ENCODE results near the gene PARP11.

The PARP11 gene

DNA sequence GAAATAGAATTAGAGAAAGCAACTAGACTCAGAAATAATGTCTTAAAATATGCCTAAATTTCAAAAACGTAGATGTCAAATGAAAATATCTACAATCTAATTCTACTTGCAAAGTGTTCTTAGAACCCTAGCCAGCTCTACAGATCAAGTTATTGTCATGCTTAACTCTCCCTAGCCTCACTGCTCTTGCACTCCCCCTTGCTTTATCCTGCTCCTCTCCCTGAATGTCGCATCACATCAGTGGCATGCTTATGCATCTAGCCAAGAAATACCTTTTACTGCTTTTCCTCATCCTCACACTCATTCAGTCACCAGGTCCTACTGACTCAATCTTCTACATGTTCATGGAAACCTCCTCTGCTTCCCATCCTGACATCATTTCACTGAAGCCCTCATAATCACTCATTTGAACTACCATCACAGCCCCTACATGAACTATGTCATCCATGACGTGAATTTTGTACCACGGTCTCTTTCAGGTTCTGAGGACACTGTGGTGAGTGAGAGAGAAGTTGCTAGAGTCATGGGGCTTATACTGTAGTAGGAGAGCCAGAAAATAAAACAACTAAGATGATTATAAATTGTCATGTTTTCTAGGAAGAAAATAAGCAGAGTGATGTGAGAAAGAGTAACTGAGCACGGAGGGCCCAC, 97.7 kb downstream of the PARP11 start:
- H3K36me3 ChIP-seq (ENCODE audit: insufficient read depth, low read length), result no peaks in the 10 kb centered on the region
- H3K27me3 ChIP-seq (ENCODE audit: insufficient read depth, low read length, poor library complexity, severe bottlenecking), result no peaks in the 10 kb centered on the region
- no peaks in the 10 kb centered on the region for H3K9me3 ChIP-seq (ENCODE audit: insufficient read depth, low read depth, low read length)
- no peaks in the 10 kb centered on the region for H4K20me1 ChIP-seq (ENCODE audit: insufficient read depth, low read length, poor library complexity, severe bottlenecking)
- no peaks in the 10 kb centered on the region for H3F3A ChIP-seq (ENCODE audit: low read depth)
- H3K4me3 ChIP-seq (ENCODE audit: low read length, poor library complexity, severe bottlenecking), result no peak overlapping the region
- TF ChIP-seq, protein P1, sequence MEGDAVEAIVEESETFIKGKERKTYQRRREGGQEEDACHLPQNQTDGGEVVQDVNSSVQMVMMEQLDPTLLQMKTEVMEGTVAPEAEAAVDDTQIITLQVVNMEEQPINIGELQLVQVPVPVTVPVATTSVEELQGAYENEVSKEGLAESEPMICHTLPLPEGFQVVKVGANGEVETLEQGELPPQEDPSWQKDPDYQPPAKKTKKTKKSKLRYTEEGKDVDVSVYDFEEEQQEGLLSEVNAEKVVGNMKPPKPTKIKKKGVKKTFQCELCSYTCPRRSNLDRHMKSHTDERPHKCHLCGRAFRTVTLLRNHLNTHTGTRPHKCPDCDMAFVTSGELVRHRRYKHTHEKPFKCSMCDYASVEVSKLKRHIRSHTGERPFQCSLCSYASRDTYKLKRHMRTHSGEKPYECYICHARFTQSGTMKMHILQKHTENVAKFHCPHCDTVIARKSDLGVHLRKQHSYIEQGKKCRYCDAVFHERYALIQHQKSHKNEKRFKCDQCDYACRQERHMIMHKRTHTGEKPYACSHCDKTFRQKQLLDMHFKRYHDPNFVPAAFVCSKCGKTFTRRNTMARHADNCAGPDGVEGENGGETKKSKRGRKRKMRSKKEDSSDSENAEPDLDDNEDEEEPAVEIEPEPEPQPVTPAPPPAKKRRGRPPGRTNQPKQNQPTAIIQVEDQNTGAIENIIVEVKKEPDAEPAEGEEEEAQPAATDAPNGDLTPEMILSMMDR (conservative IDR thresholded peaks at IDR 0.05; ENCODE audit: low read length), result no peak
- TF ChIP-seq EZH2phosphoT487 (IDR thresholded peaks at IDR 0.05; ENCODE audit: borderline replicate concordance), result no peak
- H3K9ac ChIP-seq (ENCODE audit: low read depth, low read length, poor library complexity, severe bottlenecking), result no peak overlapping the region
- no peaks in the 10 kb centered on the region for H3K9me2 ChIP-seq (replicated peaks; ENCODE audit: low read depth, low read length)
- H3K4me2 ChIP-seq (ENCODE audit: low read depth, low read length, poor library complexity, severe bottlenecking), result no peak overlapping the region
- H2AFZ ChIP-seq (ENCODE audit: low read length), result no peak overlapping the region
- H3K4me1 ChIP-seq (ENCODE audit: insufficient read depth, low read length, poor library complexity, severe bottlenecking), result no peaks in the 10 kb centered on the region
- H3K79me2 ChIP-seq (ENCODE audit: insufficient read depth, low read length), result no peaks in the 10 kb centered on the region

DNA sequence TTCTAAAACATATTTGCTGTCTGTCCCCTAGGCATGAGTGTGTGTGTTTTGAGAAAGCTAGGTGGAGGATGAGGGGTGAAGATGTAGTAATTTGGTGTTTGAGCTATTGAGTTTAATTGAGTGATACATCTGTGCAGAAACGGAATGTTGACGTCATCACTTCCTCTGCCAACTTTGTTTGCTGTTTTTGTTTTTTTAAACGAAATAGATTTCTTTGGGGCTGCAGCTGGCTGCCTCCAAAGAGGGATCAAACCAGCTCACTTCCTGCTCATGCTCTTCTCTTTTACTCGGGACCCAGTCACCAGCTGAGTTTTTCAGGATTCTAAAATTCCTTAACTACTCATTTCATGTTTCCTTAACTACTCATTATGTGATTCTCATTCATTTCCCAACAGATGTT, 100.8 kb downstream of the PARP11 start:
- Histone ChIP-seq H2AFZ (ENCODE audit: low read length) (no peak overlapping the region), H3K79me2 (ENCODE audit: insufficient read depth, low read length) (no peaks in the 10 kb centered on the region), H3K9me2 (replicated peaks; ENCODE audit: low read depth, low read length) (no peaks in the 10 kb centered on the region), H3K4me1 (ENCODE audit: insufficient read depth, low read length, poor library complexity, severe bottlenecking) (no peaks in the 10 kb centered on the region), H3K4me3 (ENCODE audit: low read length, poor library complexity, severe bottlenecking) (no peak overlapping the region), H3K9ac (ENCODE audit: low read depth, low read length, poor library complexity, severe bottlenecking) (no peak overlapping the region), H3F3A (ENCODE audit: low read depth) (no peaks in the 10 kb centered on the region), H3K36me3 (ENCODE audit: insufficient read depth, low read length) (no peaks in the 10 kb centered on the region), H3K9me3 (ENCODE audit: insufficient read depth, low read depth, low read length) (no peaks in the 10 kb centered on the region), H3K4me2 (ENCODE audit: low read depth, low read length, poor library complexity, severe bottlenecking) (no peak overlapping the region), H3K27me3 (ENCODE audit: insufficient read depth, low read length, poor library complexity, severe bottlenecking) (no peaks in the 10 kb centered on the region), H4K20me1 (ENCODE audit: insufficient read depth, low read length, poor library complexity, severe bottlenecking) (no peaks in the 10 kb centered on the region)
- TF ChIP-seq, protein P1 (conservative IDR thresholded peaks at IDR 0.05; ENCODE audit: low read length), result no peak
- no peak for TF ChIP-seq EZH2phosphoT487 (IDR thresholded peaks at IDR 0.05; ENCODE audit: borderline replicate concordance)

DNA sequence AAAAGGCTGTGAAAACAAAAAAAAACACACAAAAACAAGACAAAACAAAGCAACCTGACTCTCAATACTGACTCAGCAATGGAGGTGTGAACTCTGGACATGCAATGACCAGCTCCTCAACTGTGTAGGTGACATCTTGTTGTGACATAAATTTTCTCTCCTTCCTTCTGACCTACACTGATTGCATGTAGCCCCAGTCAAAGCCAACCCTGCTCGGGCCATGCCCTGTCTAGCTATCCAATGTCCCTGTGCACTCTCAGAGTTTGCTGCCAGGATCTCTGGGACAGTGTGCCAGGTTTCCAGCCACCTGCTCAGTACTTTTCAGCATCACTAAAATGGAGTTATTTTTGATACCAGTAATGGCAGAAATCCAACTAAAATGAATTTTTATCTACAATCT, 101.3 kb downstream of the PARP11 start:
- Histone ChIP-seq H3K27me3 (ENCODE audit: insufficient read depth, low read length, poor library complexity, severe bottlenecking) (no peaks in the 10 kb centered on the region), H3K36me3 (ENCODE audit: insufficient read depth, low read length) (no peaks in the 10 kb centered on the region), H4K20me1 (ENCODE audit: insufficient read depth, low read length, poor library complexity, severe bottlenecking) (no peaks in the 10 kb centered on the region), H3K4me3 (ENCODE audit: low read length, poor library complexity, severe bottlenecking) (no peak overlapping the region), H3K9ac (ENCODE audit: low read depth, low read length, poor library complexity, severe bottlenecking) (no peak overlapping the region), H3K9me3 (ENCODE audit: insufficient read depth, low read depth, low read length) (no peaks in the 10 kb centered on the region), H3K4me2 (ENCODE audit: low read depth, low read length, poor library complexity, severe bottlenecking) (no peak overlapping the region), H3K4me1 (ENCODE audit: insufficient read depth, low read length, poor library complexity, severe bottlenecking) (no peaks in the 10 kb centered on the region), H3F3A (ENCODE audit: low read depth) (no peaks in the 10 kb centered on the region), H3K79me2 (ENCODE audit: insufficient read depth, low read length) (no peaks in the 10 kb centered on the region), H2AFZ (ENCODE audit: low read length) (no peak overlapping the region), H3K9me2 (replicated peaks; ENCODE audit: low read depth, low read length) (no peaks in the 10 kb centered on the region)
- TF ChIP-seq, protein P1 (conservative IDR thresholded peaks at IDR 0.05; ENCODE audit: low read length), result no peak
- TF ChIP-seq EZH2phosphoT487 (IDR thresholded peaks at IDR 0.05; ENCODE audit: borderline replicate concordance), result no peak
